HG02884 (cell line): ENCODE results near the gene NDST4.

Experiments
- ATAC-seq: cut with Tn5 transposase; IDR thresholded peaks from one replicate; pipeline ENCODE4 v1.9.1; 2021; ENCODE audit warnings: mild to moderate bottlenecking, moderate library complexity; ENCODE audit not compliant: unreplicated experiment

NDST4 gene

GRCh38 chr4:115113506-115114106, at the start of gene NDST4:
Gene NDST4 (minus strand): TSS chr4:115113620. CDS start chr4:115077036, 36,584 bp downstream.
- ATAC-seq, result no peak

- no peak for ATAC-seq
These were observed 45.7 kb upstream of the NDST4 start for GRCh38 chr4:115159141-115159540.

- no peak for ATAC-seq
These were observed 44.9 kb upstream of the NDST4 start for GRCh38 chr4:115158296-115158695.

GRCh38 chr4:115154826-115155225, 41.4 kb upstream of the NDST4 start:
- no peak for ATAC-seq

- no peak for ATAC-seq
These were observed 39.5 kb upstream of the NDST4 start for GRCh38 chr4:115152965-115153364.

- ATAC-seq, result no peak
These were observed 38.7 kb upstream of the NDST4 start for GRCh38 chr4:115152081-115152480.

GRCh38 chr4:115149106-115149505, 35.7 kb upstream of the NDST4 start:
- ATAC-seq, result no peak

GRCh38 chr4:115145393-115146160, 32.2 kb upstream of the NDST4 start:
- ATAC-seq, result no peak

- no peak for ATAC-seq
These were observed 14.6 kb upstream of the NDST4 start for GRCh38 chr4:115128037-115128436.

- no peak for ATAC-seq
These were observed 13.1 kb upstream of the NDST4 start for GRCh38 chr4:115126491-115126890.

- ATAC-seq, result no peak
These were observed 8.1 kb upstream of the NDST4 start for GRCh38 chr4:115121351-115122043.

GRCh38 chr4:115119804-115120352, 6.5 kb upstream of the NDST4 start:
- ATAC-seq, result no peak

GRCh38 chr4:115117651-115118050, 4.2 kb upstream of the NDST4 start:
- ATAC-seq, result no peak

- no peak for ATAC-seq
These were observed 2.9 kb downstream of the NDST4 start for GRCh38 chr4:115110191-115111181.

GRCh38 chr4:115108850-115109249, 4.6 kb downstream of the NDST4 start:
- ATAC-seq, result no peak

GRCh38 chr4:115107411-115107810, 6.0 kb downstream of the NDST4 start:
- no peak for ATAC-seq

- no peak for ATAC-seq
These were observed 11.7 kb downstream of the NDST4 start for GRCh38 chr4:115101675-115102074.

- ATAC-seq, result peak; percentile 79
These were observed 22.8 kb downstream of the NDST4 start for GRCh38 chr4:115090483-115091075.

GRCh38 chr4:115082633-115083032, 30.8 kb downstream of the NDST4 start:
- ATAC-seq, result no peak

- ATAC-seq, result no peak
These were observed 36.7 kb downstream of the NDST4 start for GRCh38 chr4:115076691-115077090.
